ENCODE results near the gene MRGPRF. TPM values are rescaled to one million over a fixed set of nuclear protein-coding genes. Genes with fewer than 3 reads are reported as not detected.

Gene MRGPRF
- total RNA-seq, 2 experiments from 2014 or later = not detected

DNA sequence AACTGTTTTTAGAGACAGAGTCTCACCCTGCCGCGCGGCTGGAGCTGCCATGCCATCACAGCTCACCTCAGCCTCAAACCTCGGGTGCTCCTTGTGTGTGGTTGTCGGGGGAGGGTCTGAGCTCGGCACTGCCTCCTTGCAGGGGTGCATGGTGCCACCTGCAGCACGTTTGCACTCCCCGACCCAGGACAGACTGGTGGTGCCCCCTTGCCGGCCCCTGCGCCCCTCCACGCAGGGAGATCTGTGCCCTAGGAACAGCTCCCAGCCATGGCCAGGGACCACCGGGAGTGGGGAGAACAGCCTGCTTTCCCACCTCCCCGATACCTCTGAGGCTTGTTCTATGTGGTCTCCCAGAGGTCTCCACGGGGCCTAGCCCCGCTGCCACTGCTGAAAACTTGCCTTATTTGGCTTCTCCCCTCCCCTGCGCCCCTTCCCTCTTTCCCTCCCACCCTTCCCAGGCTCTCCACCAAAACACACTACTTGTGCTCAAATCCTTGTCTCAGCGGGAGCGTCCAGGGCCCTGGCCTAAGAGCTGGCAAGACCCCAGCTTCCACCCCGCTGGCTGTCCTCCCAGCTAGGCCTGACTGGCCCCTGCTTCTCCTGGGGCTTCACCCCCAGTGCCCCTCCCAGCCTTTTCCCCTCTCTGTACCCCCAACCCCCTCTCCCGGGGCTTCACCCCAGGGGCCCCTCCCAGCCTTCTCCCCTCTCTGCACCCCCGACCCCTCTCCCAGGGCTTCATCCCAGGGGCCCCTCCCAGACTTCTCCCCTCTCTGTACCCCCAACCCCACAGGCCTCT, 22.3 kb upstream of the MRGPRF start:
- intact Hi-C loops (cut with micrococcal nuclease; ENCODE audit: unreplicated experiment) = no loop called here
- Histone ChIP-seq H3K4me3 (ENCODE audit: low read depth, low read length, poor library complexity, severe bottlenecking) (no peak overlapping the region), H4K20me1 (ENCODE audit: insufficient read depth, low read length) (no peaks in the 10 kb centered on the region), H3K9me3 (ENCODE audit: low read length) (no peaks in the 10 kb centered on the region), H3K36me3 (ENCODE audit: insufficient read depth, low read length) (no peaks in the 10 kb centered on the region), H3K27ac (ENCODE audit: low read depth, low read length, poor library complexity, severe bottlenecking) (no peak overlapping the region), H3K79me2 (ENCODE audit: insufficient read depth, low read depth, low read length) (no peaks in the 10 kb centered on the region), H3K9me2 (ENCODE audit: insufficient read depth, low read length) (no peaks in the 10 kb centered on the region), H3K4me1 (ENCODE audit: insufficient read depth, low read length, poor library complexity, severe bottlenecking) (peaks cover 1% of the 10 kb centered on the region), H2AFZ (ENCODE audit: low read length) (no peak overlapping the region), H3K4me2 (ENCODE audit: low read length) (no peak overlapping the region)
- TF ChIP-seq, protein P1, sequence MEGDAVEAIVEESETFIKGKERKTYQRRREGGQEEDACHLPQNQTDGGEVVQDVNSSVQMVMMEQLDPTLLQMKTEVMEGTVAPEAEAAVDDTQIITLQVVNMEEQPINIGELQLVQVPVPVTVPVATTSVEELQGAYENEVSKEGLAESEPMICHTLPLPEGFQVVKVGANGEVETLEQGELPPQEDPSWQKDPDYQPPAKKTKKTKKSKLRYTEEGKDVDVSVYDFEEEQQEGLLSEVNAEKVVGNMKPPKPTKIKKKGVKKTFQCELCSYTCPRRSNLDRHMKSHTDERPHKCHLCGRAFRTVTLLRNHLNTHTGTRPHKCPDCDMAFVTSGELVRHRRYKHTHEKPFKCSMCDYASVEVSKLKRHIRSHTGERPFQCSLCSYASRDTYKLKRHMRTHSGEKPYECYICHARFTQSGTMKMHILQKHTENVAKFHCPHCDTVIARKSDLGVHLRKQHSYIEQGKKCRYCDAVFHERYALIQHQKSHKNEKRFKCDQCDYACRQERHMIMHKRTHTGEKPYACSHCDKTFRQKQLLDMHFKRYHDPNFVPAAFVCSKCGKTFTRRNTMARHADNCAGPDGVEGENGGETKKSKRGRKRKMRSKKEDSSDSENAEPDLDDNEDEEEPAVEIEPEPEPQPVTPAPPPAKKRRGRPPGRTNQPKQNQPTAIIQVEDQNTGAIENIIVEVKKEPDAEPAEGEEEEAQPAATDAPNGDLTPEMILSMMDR (conservative IDR thresholded peaks at IDR 0.05; ENCODE audit: low read length) = no peak
- TF ChIP-seq EZH2phosphoT487 (IDR thresholded peaks at IDR 0.05; ENCODE audit: borderline replicate concordance, low read depth, low read length) = no peak
- BruUV-seq (replicated peaks) = no TSS peak
- no peak for DNase-seq (ENCODE audit: low spot score)
- CTCF ChIA-PET (ENCODE audit: unreplicated experiment) = no interaction called here
- POLR2A ChIA-PET = interaction anchor here (0.6 kb wide), 1 partner anchor 553 kb away, joined by 3 read pairs; no protein-coding TSS in a partner anchor

DNA sequence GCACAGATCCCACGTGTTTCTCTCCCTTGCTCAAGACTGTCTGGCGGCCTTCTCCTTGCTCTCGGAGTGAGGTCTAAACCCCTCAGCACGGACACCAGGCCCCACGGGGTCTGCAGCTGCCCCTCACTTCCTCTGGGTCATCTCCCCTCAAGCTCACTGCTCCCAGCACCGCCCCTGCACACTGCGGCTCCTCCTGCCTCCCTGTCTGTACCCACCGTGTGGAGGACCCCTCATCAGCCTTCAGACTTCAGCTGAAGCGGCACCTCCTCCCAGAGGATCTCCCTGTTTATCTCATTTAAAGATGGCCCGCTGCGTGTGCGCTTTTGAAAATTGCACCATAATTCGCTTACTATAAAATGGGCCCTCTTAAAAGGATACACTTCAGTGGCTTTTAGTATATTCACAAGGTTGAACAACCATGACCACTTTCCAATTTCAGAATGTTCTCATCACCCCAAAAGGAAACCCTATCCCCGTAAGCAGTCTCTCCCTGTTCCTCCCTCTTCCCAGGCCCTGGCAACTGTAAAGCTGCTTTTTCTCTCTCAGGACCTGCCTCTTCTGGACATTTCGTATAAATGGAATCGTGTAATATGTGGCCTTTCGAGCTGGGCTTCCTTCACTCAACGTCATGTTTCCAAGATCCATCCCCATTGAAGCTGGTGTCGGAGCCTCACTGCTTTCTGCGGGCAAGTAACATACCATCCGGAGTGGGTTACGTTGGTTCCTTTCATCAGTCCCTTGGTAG, 21.2 kb upstream of the MRGPRF start:
- H3K4me1 ChIP-seq (ENCODE audit: insufficient read depth, low read length, poor library complexity, severe bottlenecking) = no peaks in the 10 kb centered on the region
- CTCF ChIA-PET (ENCODE audit: unreplicated experiment) = no interaction called here
- H3K9me2 ChIP-seq (ENCODE audit: insufficient read depth, low read length) = no peaks in the 10 kb centered on the region
- H3K4me3 ChIP-seq (ENCODE audit: low read depth, low read length, poor library complexity, severe bottlenecking) = no peak overlapping the region
- no peak for TF ChIP-seq EZH2phosphoT487 (IDR thresholded peaks at IDR 0.05; ENCODE audit: borderline replicate concordance, low read depth, low read length)
- TF ChIP-seq, protein P1 (conservative IDR thresholded peaks at IDR 0.05; ENCODE audit: low read length) = no peak
- no peaks in the 10 kb centered on the region for H3K9me3 ChIP-seq (ENCODE audit: low read length)
- no peak overlapping the region for H2AFZ ChIP-seq (ENCODE audit: low read length)
- no peaks in the 10 kb centered on the region for H3K79me2 ChIP-seq (ENCODE audit: insufficient read depth, low read depth, low read length)
- no peak for DNase-seq (ENCODE audit: low spot score)
- intact Hi-C loops (cut with micrococcal nuclease; ENCODE audit: unreplicated experiment) = no loop called here
- H3K36me3 ChIP-seq (ENCODE audit: insufficient read depth, low read length) = no peaks in the 10 kb centered on the region
- no peak overlapping the region for H3K27ac ChIP-seq (ENCODE audit: low read depth, low read length, poor library complexity, severe bottlenecking)
- no peak overlapping the region for H3K4me2 ChIP-seq (ENCODE audit: low read length)
- BruUV-seq (replicated peaks) = no TSS peak
- H4K20me1 ChIP-seq (ENCODE audit: insufficient read depth, low read length) = no peaks in the 10 kb centered on the region
- POLR2A ChIA-PET = no interaction called here

DNA sequence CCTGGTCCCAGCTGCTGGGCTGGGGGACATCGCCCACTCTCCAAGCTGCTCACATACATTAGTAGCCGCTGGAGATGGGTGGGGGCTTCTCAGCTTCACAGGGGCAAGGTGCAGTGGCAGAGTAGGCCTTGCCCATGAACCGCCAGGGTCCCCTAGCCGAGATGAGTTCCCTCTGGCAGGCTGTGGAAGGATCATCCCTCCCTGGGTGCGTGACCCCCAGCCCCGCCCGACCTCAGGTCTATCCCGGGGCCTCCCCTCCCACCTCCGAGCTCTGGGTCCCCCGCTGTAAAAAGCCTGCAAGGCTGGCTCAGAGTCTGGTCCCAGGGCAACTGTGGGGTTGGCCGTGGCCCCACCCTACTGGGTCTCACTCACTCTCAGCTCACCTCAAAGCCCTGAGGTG, 20.4 kb upstream of the MRGPRF start:
- Histone ChIP-seq H3K4me2 (ENCODE audit: low read length) (no peak overlapping the region), H3K9me3 (ENCODE audit: low read length) (no peaks in the 10 kb centered on the region), H3K4me1 (ENCODE audit: insufficient read depth, low read length, poor library complexity, severe bottlenecking) (no peaks in the 10 kb centered on the region), H3K79me2 (ENCODE audit: insufficient read depth, low read depth, low read length) (no peaks in the 10 kb centered on the region), H3K27ac (ENCODE audit: low read depth, low read length, poor library complexity, severe bottlenecking) (no peak overlapping the region), H3K4me3 (ENCODE audit: low read depth, low read length, poor library complexity, severe bottlenecking) (no peak overlapping the region), H4K20me1 (ENCODE audit: insufficient read depth, low read length) (no peaks in the 10 kb centered on the region), H3K9me2 (ENCODE audit: insufficient read depth, low read length) (no peaks in the 10 kb centered on the region), H2AFZ (ENCODE audit: low read length) (no peak overlapping the region), H3K36me3 (ENCODE audit: insufficient read depth, low read length) (no peaks in the 10 kb centered on the region)
- no peak for DNase-seq (ENCODE audit: low spot score)
- ChIA-PET POLR2A (no interaction called here), CTCF (ENCODE audit: unreplicated experiment) (no interaction called here)
- intact Hi-C loops (cut with micrococcal nuclease; ENCODE audit: unreplicated experiment) = no loop called here
- BruUV-seq (replicated peaks) = no TSS peak
- TF ChIP-seq, protein P1 (conservative IDR thresholded peaks at IDR 0.05; ENCODE audit: low read length) = no peak
- no peak for TF ChIP-seq EZH2phosphoT487 (IDR thresholded peaks at IDR 0.05; ENCODE audit: borderline replicate concordance, low read depth, low read length)
